Body of pancreas (tissue), 4 donors: ENCODE measurements around the gene CACNA1H. TPM values are rescaled to one million over a fixed set of nuclear protein-coding genes. Genes with fewer than 3 reads are reported as not detected.

Experiments
- ATAC-seq: fragments of 150-250 bp; one replicate; pipeline ENCODE4 v1.9.1; 2016
- DNase-seq, 4 donors: peaks; one replicate each; pipeline ENCODE4 v3.0.0-alpha.2; 2019
- H3K27ac ChIP-seq, 4 donors: fragments of 200-600 bp; sonication (generic); 1 replicate in 3 of 4; 2 replicates in 1 of 4; pipeline versions ENCODE4 v1.5.1 to v1.6.1; 2016 to 2019; ENCODE audit warnings: mild to moderate bottlenecking in 1 of 4, mixed read lengths in 1 of 4, moderate library complexity in 1 of 4
- H3K27me3 ChIP-seq, 2 donors: fragments of 200-600 bp; sonication (generic); one replicate each; pipeline ENCODE4 v1.6.0; 2016; ENCODE audit warnings: mild to moderate bottlenecking in 1 of 2
- H3K36me3 ChIP-seq, 2 donors: fragments of 200-600 bp; sonication (generic); replicated peaks in 1 of 2; 2 replicates each; pipeline ENCODE4 v1.5.1; 2016; ENCODE audit warnings: low read depth in 2 of 2; ENCODE audit not compliant: insufficient read depth in 1 of 2
- H3K4me1 ChIP-seq: fragments of 200-600 bp; sonication (generic); one replicate; pipeline ENCODE4 v1.6.0; 2016
- H3K4me3 ChIP-seq, 2 donors: fragments of 200-600 bp; sonication (generic); 1 replicate in 1 of 2; 2 replicates in 1 of 2; pipeline ENCODE4 v1.5.1; 2016 to 2019
- H3K9me3 ChIP-seq, 3 donors: fragments of 200-600 bp; sonication (generic); 1 replicate in 2 of 3; 2 replicates in 1 of 3; pipeline ENCODE4 v1.5.1; 2016
- CTCF ChIP-seq, 7 experiments: fragments of 450-650 bp in 4 of 7; fragments of 200-600 bp in 3 of 7; sonication (generic) in 3 of 7; IDR thresholded peaks; one replicate each; pipeline ENCODE4 v1.5.1; 2016 to 2019; ENCODE audit warnings: antibody characterized with exemption in 7 of 7
- POLR2A ChIP-seq, 3 donors: fragments of 450-650 bp; IDR thresholded peaks; one replicate each; pipeline ENCODE4 v1.6.1; 2016; ENCODE audit warnings: antibody characterized with exemption in 3 of 3, mild to moderate bottlenecking in 2 of 3
- WGBS, 2 donors: methylation state at CpG; one replicate each; pipeline ENCODE4 v1.1.5; 2017; 5-methylcytosine and 5-hydroxymethylcytosine counted together
- intact Hi-C: fragments of 100-400 bp; cut with DNase I; formaldehyde crosslinking; loops from one replicate; pipeline ENCODE4 v1.15.1; 2023
- total RNA-seq, 2 donors: library from RNA; depleted of rRNA; stranded (reverse); fragments of >200 nt; gene quantifications; one replicate each; pipeline ENCODE4 v1.1.0, GENCODE V29; 2016

CACNA1H gene
- total RNA-seq, 2 donors from 2014 or later: 7.3 to 15.2 TPM

- no peaks in the 10 kb centered on the region for H3K9me3 ChIP-seq
- ATAC-seq: no peak
- H3K27me3 ChIP-seq: no peaks in the 10 kb centered on the region
- TF ChIP-seq CTCF (IDR thresholded peaks at IDR 0.05): no peak
- no peak for TF ChIP-seq POLR2A (IDR thresholded peaks at IDR 0.05)
- intact Hi-C loops: no loop called here
- no peaks in the 10 kb centered on the region for H3K4me1 ChIP-seq
- H3K4me3 ChIP-seq: no peak overlapping the region
- DNase-seq: no peak
- no peak overlapping the region for H3K27ac ChIP-seq
- H3K36me3 ChIP-seq: no peaks in the 10 kb centered on the region
- WGBS, 2 donors: 43 to 54% methylated on average over 4 to 9 of the region's 9 CpGs
Measured at GRCh38 chr16:1206326-1206725, 53.4 kb downstream of the CACNA1H start.

- no peak for ATAC-seq
- no peaks in the 10 kb centered on the region for H3K9me3 ChIP-seq
- no peak overlapping the region for H3K27ac ChIP-seq
- DNase-seq: no peak
- H3K36me3 ChIP-seq: no peaks in the 10 kb centered on the region
- TF ChIP-seq POLR2A (IDR thresholded peaks at IDR 0.05) (no peak), CTCF (IDR thresholded peaks at IDR 0.05) (no peak)
- H3K27me3 ChIP-seq: no peaks in the 10 kb centered on the region
- H3K4me1 ChIP-seq: no peaks in the 10 kb centered on the region
- no peak overlapping the region for H3K4me3 ChIP-seq
- WGBS, 2 donors: 71 to 81% methylated on average over 6 to 16 of the region's 16 CpGs
- intact Hi-C loops: no loop called here
Measured at GRCh38 chr16:1206786-1207185, 53.9 kb downstream of the CACNA1H start.

- no peak for ATAC-seq
- H3K36me3 ChIP-seq: no peaks in the 10 kb centered on the region
Measured at GRCh38 chr16:1208239-1208830, 55.4 kb downstream of the CACNA1H start.

GRCh38 chr16:1209081-1209480, 56.2 kb downstream of the CACNA1H start:
- 83% methylated on average over 24 of the region's 43 CpGs; no CpG with 5 or more reads in 1 of the 2 donors for WGBS, 2 donors
- TF ChIP-seq CTCF (IDR thresholded peaks at IDR 0.05) (no peak), POLR2A (IDR thresholded peaks at IDR 0.05) (no peak)
- no peaks in the 10 kb centered on the region for H3K9me3 ChIP-seq
- no peaks in the 10 kb centered on the region for H3K36me3 ChIP-seq
- H3K27ac ChIP-seq: no peak overlapping the region
- ATAC-seq (no peak), DNase-seq (no peak)
- intact Hi-C loops: no loop called here
- no peak overlapping the region for H3K4me3 ChIP-seq
- no peaks in the 10 kb centered on the region for H3K27me3 ChIP-seq
- H3K4me1 ChIP-seq: no peaks in the 10 kb centered on the region

More at GRCh38 chr16:1208239-1208830, 55.4 kb downstream of the CACNA1H start:
- Histone ChIP-seq H3K27me3 (no peaks in the 10 kb centered on the region), H3K4me3 (no peak overlapping the region), H3K4me1 (no peaks in the 10 kb centered on the region), H3K9me3 (no peaks in the 10 kb centered on the region), H3K27ac (no peak overlapping the region)
- intact Hi-C loops: no loop called here
- TF ChIP-seq CTCF (IDR thresholded peaks at IDR 0.05) (no peak), POLR2A (IDR thresholded peaks at IDR 0.05) (no peak)
- no peak for DNase-seq
- 58 to 70% methylated on average over 5 to 20 of the region's 22 CpGs for WGBS, 2 donors

GRCh38 chr16:1210461-1210860, 57.6 kb downstream of the CACNA1H start:
- H3K27ac ChIP-seq: no peak overlapping the region
- WGBS, 2 donors: 77 to 83% methylated on average over 17 to 21 of the region's 23 CpGs

More at GRCh38 chr16:1210461-1210860, 57.6 kb downstream of the CACNA1H start:
- ATAC-seq (no peak), DNase-seq (no peak)
- no peak for TF ChIP-seq POLR2A (IDR thresholded peaks at IDR 0.05)
- no peak for TF ChIP-seq CTCF (IDR thresholded peaks at IDR 0.05)
- H3K9me3 ChIP-seq: no peaks in the 10 kb centered on the region
- intact Hi-C loops: no loop called here
- H3K4me3 ChIP-seq: no peak overlapping the region
- H3K4me1 ChIP-seq: no peaks in the 10 kb centered on the region
- no peaks in the 10 kb centered on the region for H3K36me3 ChIP-seq
- H3K27me3 ChIP-seq: no peaks in the 10 kb centered on the region
